Nephron progenitor cell (in vitro differentiated cells): ENCODE measurements around the gene PKP4.
A peak's percentile ranks its signal among the peaks of the same experiment; 100 is the strongest.
"Not testable (repeated sequence)": the region's sequence is repeated elsewhere in the genome, so short reads cannot be mapped to it uniquely, and the experiment has no call there.

Experiments
- DNase-seq: peaks from one replicate; pipeline ENCODE4 v3.0.0; 2021
- H3K27ac Mint-ChIP-seq: 2 replicates; pipeline ENCODE4 v1.8.0; 2021; ENCODE audit warnings: mild to moderate bottlenecking, moderate library complexity, mixed read lengths
- H3K27me3 Mint-ChIP-seq: 2 replicates; pipeline ENCODE4 v1.8.0; 2021; ENCODE audit warnings: mild to moderate bottlenecking, low read depth, mixed read lengths; ENCODE audit not compliant: poor library complexity
- H3K36me3 Mint-ChIP-seq: 2 replicates; pipeline ENCODE4 v1.8.0; 2021; ENCODE audit warnings: low read depth, mixed read lengths
- H3K4me1 Mint-ChIP-seq: 2 replicates; pipeline ENCODE4 v1.8.0; 2021; ENCODE audit warnings: mixed read lengths
- H3K4me3 Mint-ChIP-seq: 2 replicates; pipeline ENCODE4 v1.8.0; 2021; ENCODE audit warnings: mild to moderate bottlenecking, moderate library complexity, mixed read lengths
- H3K9me3 Mint-ChIP-seq: 2 replicates; pipeline ENCODE4 v1.8.0; 2021; ENCODE audit warnings: mild to moderate bottlenecking, moderate library complexity, mixed read lengths
- TF ChIP-seq, protein P1 (sequence below): fragments of 200-600 bp; sonication (generic); IDR thresholded peaks from 2 replicates; pipeline ENCODE4 v1.5.0; 2021; ENCODE audit warnings: antibody characterized with exemption

PKP4 gene

DNA sequence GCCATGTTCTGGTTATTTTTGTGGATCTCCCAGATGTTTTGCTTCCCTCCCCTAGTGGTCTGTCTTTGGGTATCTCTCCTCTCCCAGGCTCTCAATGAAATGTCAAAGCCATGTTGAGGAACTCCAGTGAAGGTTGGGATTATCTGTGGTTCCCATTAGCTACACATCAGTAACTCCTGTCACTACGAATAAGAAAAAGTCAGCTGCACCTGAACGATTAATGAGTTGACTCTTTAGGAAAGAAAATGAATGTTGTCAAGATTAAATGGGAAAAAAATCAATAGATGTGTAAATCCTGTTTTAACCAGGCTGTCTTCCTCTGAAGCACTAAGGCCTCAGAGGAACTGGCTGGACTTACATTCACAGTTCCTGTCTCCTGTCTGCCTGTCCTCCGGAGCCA, 244.3 kb downstream of the PKP4 start:
- H3K27ac Mint-ChIP-seq = peak overlapping the region; percentile 60
- TF ChIP-seq, protein P1, sequence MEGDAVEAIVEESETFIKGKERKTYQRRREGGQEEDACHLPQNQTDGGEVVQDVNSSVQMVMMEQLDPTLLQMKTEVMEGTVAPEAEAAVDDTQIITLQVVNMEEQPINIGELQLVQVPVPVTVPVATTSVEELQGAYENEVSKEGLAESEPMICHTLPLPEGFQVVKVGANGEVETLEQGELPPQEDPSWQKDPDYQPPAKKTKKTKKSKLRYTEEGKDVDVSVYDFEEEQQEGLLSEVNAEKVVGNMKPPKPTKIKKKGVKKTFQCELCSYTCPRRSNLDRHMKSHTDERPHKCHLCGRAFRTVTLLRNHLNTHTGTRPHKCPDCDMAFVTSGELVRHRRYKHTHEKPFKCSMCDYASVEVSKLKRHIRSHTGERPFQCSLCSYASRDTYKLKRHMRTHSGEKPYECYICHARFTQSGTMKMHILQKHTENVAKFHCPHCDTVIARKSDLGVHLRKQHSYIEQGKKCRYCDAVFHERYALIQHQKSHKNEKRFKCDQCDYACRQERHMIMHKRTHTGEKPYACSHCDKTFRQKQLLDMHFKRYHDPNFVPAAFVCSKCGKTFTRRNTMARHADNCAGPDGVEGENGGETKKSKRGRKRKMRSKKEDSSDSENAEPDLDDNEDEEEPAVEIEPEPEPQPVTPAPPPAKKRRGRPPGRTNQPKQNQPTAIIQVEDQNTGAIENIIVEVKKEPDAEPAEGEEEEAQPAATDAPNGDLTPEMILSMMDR = no peak
- peaks cover 37% of the 10 kb centered on the region for H3K9me3 Mint-ChIP-seq
- H3K27me3 Mint-ChIP-seq = peaks cover 11% of the 10 kb centered on the region
- peaks cover 15% of the 10 kb centered on the region for H3K4me1 Mint-ChIP-seq
- no peak overlapping the region for H3K4me3 Mint-ChIP-seq
- H3K36me3 Mint-ChIP-seq = peaks cover 15% of the 10 kb centered on the region
- DNase-seq = no peak

DNA sequence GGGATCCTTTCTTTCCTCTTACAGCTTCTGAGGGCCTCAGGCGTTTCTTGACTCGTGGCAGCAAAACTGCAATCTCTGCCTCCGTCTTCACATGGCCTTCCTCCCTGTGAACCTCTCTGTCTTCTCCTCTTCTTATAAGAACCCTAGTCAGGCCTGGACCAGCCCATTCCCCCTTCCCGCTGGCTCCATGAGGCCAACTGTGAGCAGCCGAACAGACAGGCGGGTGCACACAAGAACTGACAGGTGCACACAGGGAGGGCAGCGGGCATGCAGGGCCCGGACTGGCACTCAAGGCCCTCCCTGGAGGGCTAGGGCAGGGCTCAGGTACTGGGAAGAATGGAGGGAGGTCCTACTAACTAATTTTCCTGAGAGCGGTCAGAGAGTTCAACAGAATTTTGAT, 246.0 kb downstream of the PKP4 start:
- H3K27ac Mint-ChIP-seq = no peak overlapping the region
- TF ChIP-seq, protein P1 = no peak
- peaks cover 1% of the 10 kb centered on the region for H3K36me3 Mint-ChIP-seq
- H3K4me3 Mint-ChIP-seq = no peak overlapping the region
- peaks cover 22% of the 10 kb centered on the region for H3K9me3 Mint-ChIP-seq
- H3K4me1 Mint-ChIP-seq = peaks cover 15% of the 10 kb centered on the region
- DNase-seq = no peak
- peaks cover 11% of the 10 kb centered on the region for H3K27me3 Mint-ChIP-seq

DNA sequence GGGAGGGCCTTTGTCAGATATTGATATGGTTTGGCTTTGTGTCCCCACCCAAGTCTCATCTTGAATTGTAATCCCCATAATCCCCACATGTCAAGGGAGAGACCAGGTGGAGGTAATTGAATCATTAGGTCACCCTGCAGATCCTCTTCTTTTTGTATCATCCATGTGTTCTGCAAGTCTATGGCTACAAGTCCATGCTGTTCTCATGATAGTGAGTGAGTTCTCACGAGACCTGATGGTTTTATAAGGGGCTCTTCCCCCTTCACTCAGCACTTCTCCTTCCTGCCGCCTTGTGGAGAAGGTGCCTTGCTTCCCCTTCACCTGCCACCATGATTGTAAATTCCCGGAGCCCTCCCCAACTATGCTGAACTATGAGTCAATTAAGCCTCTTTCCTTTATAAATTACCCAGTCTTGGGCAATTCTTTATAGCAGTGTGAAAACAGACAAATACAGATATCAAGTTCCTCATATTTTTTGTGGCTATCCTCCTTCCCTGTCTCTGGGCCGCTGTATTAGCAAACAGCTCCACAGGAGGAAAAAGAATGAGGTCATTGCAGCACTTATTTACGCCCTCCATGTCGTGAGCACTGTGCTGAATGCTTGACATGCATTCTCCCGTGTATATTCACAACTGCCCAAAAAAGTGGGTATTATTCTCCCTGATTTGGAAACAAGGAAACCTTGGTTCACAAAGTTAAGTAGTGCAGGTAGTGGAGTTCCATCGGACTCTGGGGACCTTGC, 248.1 kb downstream of the PKP4 start:
- H3K4me1 Mint-ChIP-seq = peaks cover 15% of the 10 kb centered on the region
- not testable (repeated sequence) for H3K27ac Mint-ChIP-seq, H3K36me3 Mint-ChIP-seq, DNase-seq, H3K4me3 Mint-ChIP-seq
- H3K27me3 Mint-ChIP-seq = peaks cover 11% of the 10 kb centered on the region
- peaks cover 18% of the 10 kb centered on the region for H3K9me3 Mint-ChIP-seq

DNA sequence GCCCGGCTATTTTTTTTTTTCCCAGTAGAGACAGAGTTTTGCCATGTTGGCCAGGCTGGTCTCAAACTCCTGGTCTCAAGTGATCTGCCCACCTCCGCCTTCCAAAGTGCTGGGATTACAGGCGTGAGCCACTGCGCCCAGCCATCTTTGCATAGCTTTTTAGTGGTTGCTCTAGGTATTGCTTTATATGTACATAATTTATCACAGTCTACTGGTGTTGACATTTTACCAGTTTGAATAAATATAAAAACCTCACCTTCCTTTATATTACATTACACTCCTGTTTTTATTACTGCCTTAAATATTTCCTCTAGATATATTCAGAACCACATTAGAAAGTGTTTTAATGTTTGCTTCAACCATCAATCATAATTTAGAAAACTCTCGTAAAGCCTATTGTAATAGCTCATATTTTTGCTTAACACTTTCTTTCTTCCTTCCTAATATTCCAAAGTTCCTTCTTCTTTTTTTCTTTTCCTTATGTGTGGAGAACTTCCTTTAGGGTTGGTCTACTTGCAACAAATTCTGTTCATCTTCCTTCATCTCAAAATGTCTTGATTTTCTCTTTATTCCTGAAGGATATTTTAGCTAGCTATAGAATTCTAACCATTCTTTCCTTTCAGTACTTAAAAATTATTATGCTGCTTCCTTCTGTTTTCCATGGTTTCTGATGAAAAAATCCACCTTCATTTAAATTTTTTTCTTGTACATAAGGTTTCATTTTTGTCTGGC, 256.2 kb downstream of the PKP4 start:
- Mint-ChIP-seq H3K4me3 (no peak overlapping the region), H3K36me3 (peaks cover 15% of the 10 kb centered on the region), H3K4me1 (peaks cover 16% of the 10 kb centered on the region), H3K9me3 (peaks cover 35% of the 10 kb centered on the region), H3K27ac (no peak overlapping the region), H3K27me3 (no peaks in the 10 kb centered on the region)
- TF ChIP-seq, protein P1 = no peak
- DNase-seq = no peak

DNA sequence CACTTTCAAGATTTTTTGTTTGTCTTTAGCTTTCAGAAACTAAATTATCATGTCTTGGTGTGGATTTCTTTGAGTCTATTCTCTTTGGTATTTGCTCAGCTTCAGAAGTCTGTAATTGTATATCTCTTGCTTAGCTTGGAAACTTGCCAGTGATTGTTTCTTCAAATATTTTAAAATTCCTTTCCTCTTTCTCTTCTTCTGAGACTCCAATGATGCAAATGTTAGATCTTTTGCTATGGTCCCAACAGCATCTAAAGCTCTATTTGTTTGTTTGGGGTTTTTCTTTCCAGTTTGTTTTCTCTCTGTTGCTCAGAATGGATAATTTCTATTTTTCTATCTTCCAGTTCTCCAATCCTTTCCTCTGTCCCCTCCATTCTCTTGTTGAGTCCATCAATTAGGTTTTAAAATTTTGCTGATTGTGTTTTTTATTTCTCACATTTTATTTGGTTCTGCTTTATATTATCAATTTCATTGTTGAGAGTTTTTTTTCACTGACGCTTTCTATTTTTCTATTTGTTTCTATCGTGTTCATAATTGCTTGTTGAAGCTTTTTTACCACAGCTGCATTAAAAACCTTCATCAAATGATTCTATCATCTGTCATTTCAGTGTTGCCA, 256.9 kb downstream of the PKP4 start:
- DNase-seq = no peak
- Mint-ChIP-seq H3K4me1 (peaks cover 16% of the 10 kb centered on the region), H3K27ac (no peak overlapping the region), H3K27me3 (no peaks in the 10 kb centered on the region), H3K9me3 (peaks cover 35% of the 10 kb centered on the region), H3K36me3 (peaks cover 15% of the 10 kb centered on the region), H3K4me3 (no peak overlapping the region)
- TF ChIP-seq, protein P1 = no peak

DNA sequence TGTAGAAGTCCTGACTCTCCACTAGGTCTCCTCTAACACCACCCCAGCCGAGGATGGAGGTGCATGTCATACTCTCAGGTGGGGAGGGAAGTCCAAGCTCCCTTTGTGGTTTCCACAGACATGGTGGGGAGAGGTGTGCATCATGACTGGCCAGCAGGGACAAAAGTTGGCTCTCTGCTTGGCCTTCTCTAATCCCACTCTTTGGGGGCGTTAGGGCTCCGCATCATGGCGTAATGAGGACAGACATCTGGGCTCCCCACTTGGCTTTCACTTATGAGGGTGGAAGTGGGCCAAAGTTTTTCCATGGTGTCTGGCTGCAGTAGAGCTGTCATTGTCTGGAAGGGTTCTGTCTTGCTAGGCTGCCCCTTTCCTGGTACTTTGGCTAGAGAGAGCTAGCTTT, 257.7 kb downstream of the PKP4 start:
- Mint-ChIP-seq H3K9me3 (peaks cover 35% of the 10 kb centered on the region), H3K36me3 (peaks cover 15% of the 10 kb centered on the region), H3K27ac (no peak overlapping the region), H3K4me3 (no peak overlapping the region), H3K27me3 (no peaks in the 10 kb centered on the region), H3K4me1 (peaks cover 22% of the 10 kb centered on the region)
- no peak for DNase-seq
- TF ChIP-seq, protein P1 = no peak
